Hepatic stellate cell (primary cell): Measurements from ENCODE around the gene CLASP1.
"Not testable (repeated sequence)": the region's sequence is repeated elsewhere in the genome, so short reads cannot be mapped to it uniquely, and the experiment has no call there.

Experiments
- DNase-seq: peaks from one replicate; pipeline ENCODE4 v3.0.0; 2011; ENCODE audit warnings: low spot score

CLASP1 gene

GRCh38 chr2:121617042-121617599 is 32.1 kb downstream of the CLASP1 start:
- no peak for DNase-seq

- DNase-seq, result no peak
Observed at GRCh38 chr2:121613774-121614173, 35.5 kb downstream of the CLASP1 start.

- no peak for DNase-seq
Observed at GRCh38 chr2:121613152-121613551, 36.1 kb downstream of the CLASP1 start.

GRCh38 chr2:121611730-121612705 is 37.2 kb downstream of the CLASP1 start:
- DNase-seq, result no peak

GRCh38 chr2:121611048-121611649 is 38.1 kb downstream of the CLASP1 start:
- DNase-seq, result not testable (repeated sequence)

- DNase-seq, result not testable (repeated sequence)
Observed at GRCh38 chr2:121610487-121610874, 38.8 kb downstream of the CLASP1 start.

GRCh38 chr2:121608967-121609366 is 40.3 kb downstream of the CLASP1 start:
- no peak for DNase-seq

- DNase-seq, result no peak
Observed at GRCh38 chr2:121608367-121608766, 40.9 kb downstream of the CLASP1 start.

- DNase-seq, result no peak
Observed at GRCh38 chr2:121605820-121606733, 43.2 kb downstream of the CLASP1 start.

- DNase-seq, result no peak
Observed at GRCh38 chr2:121603185-121603584, 46.1 kb downstream of the CLASP1 start.

- DNase-seq, result no peak
Observed at GRCh38 chr2:121599963-121600651, 49.2 kb downstream of the CLASP1 start.

- no peak for DNase-seq
Observed at GRCh38 chr2:121598087-121598486, 51.2 kb downstream of the CLASP1 start.

- DNase-seq, result peak; percentile 53
Observed at GRCh38 chr2:121596221-121597080, 52.8 kb downstream of the CLASP1 start.

GRCh38 chr2:121595012-121595891 is 54.0 kb downstream of the CLASP1 start:
- no peak for DNase-seq

- DNase-seq, result no peak
Observed at GRCh38 chr2:121591199-121591598, 58.1 kb downstream of the CLASP1 start.

GRCh38 chr2:121588357-121588756 is 60.9 kb downstream of the CLASP1 start:
- DNase-seq, result no peak

GRCh38 chr2:121587131-121587530 is 62.1 kb downstream of the CLASP1 start:
- DNase-seq, result no peak

- no peak for DNase-seq
Observed at GRCh38 chr2:121584741-121585140, 64.5 kb downstream of the CLASP1 start.

- no peak for DNase-seq
Observed at GRCh38 chr2:121583555-121583954, 65.7 kb downstream of the CLASP1 start.
